ENCODE measurements around the gene SMARCA2.
A peak's percentile ranks its signal among the peaks of the same experiment; 100 is the strongest.

The SMARCA2 gene

GRCh38 chr9:2215921-2216441, 200.8 kb downstream of the SMARCA2 start:
- no peak for DNase-seq (ENCODE audit: low spot score)

GRCh38 chr9:2216591-2216990, 201.4 kb downstream of the SMARCA2 start:
- no peak for DNase-seq (ENCODE audit: low spot score)

- no peak for DNase-seq (ENCODE audit: low spot score)
These were observed 202.4 kb downstream of the SMARCA2 start for GRCh38 chr9:2217540-2217939.

- no peak for DNase-seq (ENCODE audit: low spot score)
These were observed 204.9 kb downstream of the SMARCA2 start for GRCh38 chr9:2220036-2220435.

- no peak for DNase-seq (ENCODE audit: low spot score)
These were observed 212.2 kb downstream of the SMARCA2 start for GRCh38 chr9:2227144-2227867.

- no peak for DNase-seq (ENCODE audit: low spot score)
These were observed 213.0 kb downstream of the SMARCA2 start for GRCh38 chr9:2228132-2228531.

- DNase-seq (ENCODE audit: low spot score) = no peak
These were observed 213.5 kb downstream of the SMARCA2 start for GRCh38 chr9:2228641-2229040.

- no peak for DNase-seq (ENCODE audit: low spot score)
These were observed 214.1 kb downstream of the SMARCA2 start for GRCh38 chr9:2229109-2229721.

- DNase-seq (ENCODE audit: low spot score) = no peak
These were observed 215.2 kb downstream of the SMARCA2 start for GRCh38 chr9:2230362-2230761.

- no peak for DNase-seq (ENCODE audit: low spot score)
These were observed 216.0 kb downstream of the SMARCA2 start for GRCh38 chr9:2231101-2231500.

- no peak for DNase-seq (ENCODE audit: low spot score)
These were observed 216.7 kb downstream of the SMARCA2 start for GRCh38 chr9:2231829-2232228.

- no peak for DNase-seq (ENCODE audit: low spot score)
These were observed 218.1 kb downstream of the SMARCA2 start for GRCh38 chr9:2233274-2233673.

- no peak for DNase-seq (ENCODE audit: low spot score)
These were observed 219.3 kb downstream of the SMARCA2 start for GRCh38 chr9:2234371-2234893.

- DNase-seq (ENCODE audit: low spot score) = no peak
These were observed 220.5 kb downstream of the SMARCA2 start for GRCh38 chr9:2235623-2236022.

GRCh38 chr9:2236850-2237249, 221.7 kb downstream of the SMARCA2 start:
- no peak for DNase-seq (ENCODE audit: low spot score)

GRCh38 chr9:2241461-2241835, 226.3 kb downstream of the SMARCA2 start:
- peak; percentile 23 for DNase-seq (ENCODE audit: low spot score)

GRCh38 chr9:2241836-2242741, 226.9 kb downstream of the SMARCA2 start:
- peak; percentile 69 for DNase-seq (ENCODE audit: low spot score)

GRCh38 chr9:2242831-2243330, 227.7 kb downstream of the SMARCA2 start:
- DNase-seq (ENCODE audit: low spot score) = no peak
